GM21529 (cell line): ENCODE results near the gene TMIGD2.
"Not testable (repeated sequence)": the region's sequence is repeated elsewhere in the genome, so short reads cannot be mapped to it uniquely, and the experiment has no call there.

ENCODE experiments used
- ATAC-seq: cut with Tn5 transposase; IDR thresholded peaks from one replicate; pipeline ENCODE4 v1.9.1; 2021; ENCODE audit not compliant: unreplicated experiment

The TMIGD2 gene

GRCh38 chr19:4297901-4298809 lies 4.0 kb downstream of the TMIGD2 start:
- no peak for ATAC-seq

- ATAC-seq: no peak
These were observed 6.0 kb downstream of the TMIGD2 start for GRCh38 chr19:4295972-4296771.

- ATAC-seq: no peak
These were observed 7.8 kb downstream of the TMIGD2 start for GRCh38 chr19:4294389-4294788.

- ATAC-seq: no peak
These were observed 9.7 kb downstream of the TMIGD2 start for GRCh38 chr19:4292515-4292914.

GRCh38 chr19:4291184-4291732 lies 10.9 kb downstream of the TMIGD2 start:
- ATAC-seq: no peak

- ATAC-seq: no peak
These were observed 14.0 kb downstream of the TMIGD2 start for GRCh38 chr19:4288091-4288777.

- not testable (repeated sequence) for ATAC-seq
These were observed 16.0 kb downstream of the TMIGD2 start for GRCh38 chr19:4286141-4286540.

- ATAC-seq: no peak
These were observed 17.2 kb downstream of the TMIGD2 start for GRCh38 chr19:4284974-4285373.

- ATAC-seq: no peak
These were observed 17.8 kb downstream of the TMIGD2 start for GRCh38 chr19:4284176-4284958.

- ATAC-seq: no peak
These were observed 22.4 kb downstream of the TMIGD2 start for GRCh38 chr19:4279530-4280422.

GRCh38 chr19:4279267-4279529 lies 23.0 kb downstream of the TMIGD2 start:
- no peak for ATAC-seq

- ATAC-seq: no peak
These were observed 23.5 kb downstream of the TMIGD2 start, which contains the start of gene SHD for GRCh38 chr19:4278419-4279266. TSS of gene SHD (plus strand) at chr19:4279266. CDS start at chr19:4280064, 798 bp downstream.

- ATAC-seq: no peak
These were observed 24.2 kb downstream of the TMIGD2 start for GRCh38 chr19:4278010-4278409.

- no peak for ATAC-seq
These were observed 24.9 kb downstream of the TMIGD2 start for GRCh38 chr19:4277191-4277696.

- not testable (repeated sequence) for ATAC-seq
These were observed 27.9 kb downstream of the TMIGD2 start for GRCh38 chr19:4274321-4274686.

GRCh38 chr19:4272894-4273293 lies 29.3 kb downstream of the TMIGD2 start:
- no peak for ATAC-seq

- no peak for ATAC-seq
These were observed 33.3 kb downstream of the TMIGD2 start for GRCh38 chr19:4268816-4269430.
